NT2/D1 (cell line): Measurements from ENCODE around the gene CYB5B.

Experiments used
- DNase-seq: peaks from one replicate; pipeline ENCODE4 v3.0.0-alpha.2; 2011; ENCODE audit warnings: low read depth, low spot score
- H3K27me3 ChIP-seq: 2 replicates; pipeline ENCODE4 v1.6.0; 2011; ENCODE audit warnings: mild to moderate bottlenecking; ENCODE audit not compliant: insufficient read length, insufficient read depth
- H3K36me3 ChIP-seq: 2 replicates; pipeline ENCODE4 v1.6.1; 2011; ENCODE audit warnings: mild to moderate bottlenecking, low read length, mixed read lengths; ENCODE audit not compliant: insufficient read depth, insufficient read length
- H3K4me1 ChIP-seq: 2 replicates; pipeline ENCODE4 v1.5.1; 2011; ENCODE audit not compliant: insufficient read depth, insufficient read length
- H3K4me3 ChIP-seq: 2 replicates; pipeline ENCODE4 v1.5.1; 2011; ENCODE audit warnings: low read depth; ENCODE audit not compliant: insufficient read length
- H3K9ac ChIP-seq: 2 replicates; pipeline ENCODE4 v1.6.0; 2011; ENCODE audit warnings: low read depth; ENCODE audit not compliant: insufficient read length
- H3K9me3 ChIP-seq: 2 replicates; pipeline ENCODE4 v1.5.1; 2011; ENCODE audit warnings: mild to moderate bottlenecking, low read length; ENCODE audit not compliant: insufficient read depth
- SUZ12 ChIP-seq: IDR thresholded peaks from 2 replicates; pipeline ENCODE4 v1.6.1; 2011; ENCODE audit not compliant: insufficient read length, insufficient read depth; ENCODE audit errors: extremely low read depth
- YY1 ChIP-seq: IDR thresholded peaks from 2 replicates; pipeline ENCODE4 v1.6.1; 2011; ENCODE audit not compliant: insufficient read length, insufficient read depth
- ZNF274 ChIP-seq: IDR thresholded peaks from 2 replicates; pipeline ENCODE4 v1.6.1; 2011; ENCODE audit warnings: mild to moderate bottlenecking, low read depth, low read length

CYB5B gene

DNA sequence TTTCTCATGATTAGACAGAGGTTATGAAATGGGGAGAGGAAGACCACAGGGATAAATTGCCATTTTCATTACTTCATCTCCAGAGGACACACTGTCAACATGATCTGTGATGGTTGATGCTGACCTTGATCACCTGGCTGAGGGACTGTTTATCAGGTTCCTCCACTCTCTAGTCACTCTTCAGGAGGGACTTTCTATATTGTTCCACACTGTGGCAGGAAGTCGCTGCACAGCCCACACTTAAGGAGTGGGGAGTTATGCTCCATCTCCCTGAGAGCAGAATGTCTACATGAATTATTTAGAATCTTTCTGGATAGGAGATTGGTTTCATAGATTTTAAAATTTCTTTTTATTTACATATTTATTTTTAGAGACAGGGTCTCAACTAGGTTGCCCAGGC, 46.7 kb downstream of the CYB5B start:
- Histone ChIP-seq H3K36me3 (peaks cover 6% of the 10 kb centered on the region), H3K9me3 (no peaks in the 10 kb centered on the region), H3K27me3 (no peaks in the 10 kb centered on the region), H3K9ac (no peak overlapping the region), H3K4me1 (no peaks in the 10 kb centered on the region), H3K4me3 (no peak overlapping the region)
- DNase-seq: no peak
- TF ChIP-seq ZNF274: no peak
- TF ChIP-seq SUZ12: no peak
- no peak for TF ChIP-seq YY1

DNA sequence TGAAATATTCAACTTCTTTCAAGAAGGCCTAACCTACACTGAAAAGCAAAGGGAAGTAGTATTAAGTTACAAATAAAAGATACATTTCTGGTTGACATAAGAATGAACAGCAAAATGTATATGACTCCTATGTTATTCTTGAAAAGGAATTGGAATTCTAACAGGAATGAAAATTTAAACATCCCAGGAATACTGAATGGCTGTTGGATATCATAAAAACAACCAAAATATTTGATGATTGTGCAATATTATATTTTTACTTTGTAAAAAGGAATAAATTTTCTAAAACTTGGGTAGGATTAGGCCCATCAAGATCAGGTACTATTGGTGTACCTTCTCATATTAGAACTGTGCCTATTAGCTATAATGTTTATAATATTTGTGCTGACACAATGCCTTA, 50.0 kb downstream of the CYB5B start:
- Histone ChIP-seq H3K9me3 (no peaks in the 10 kb centered on the region), H3K4me3 (no peak overlapping the region), H3K4me1 (no peaks in the 10 kb centered on the region), H3K27me3 (no peaks in the 10 kb centered on the region), H3K9ac (no peak overlapping the region), H3K36me3 (no peaks in the 10 kb centered on the region)
- DNase-seq: no peak
- TF ChIP-seq YY1 (no peak), ZNF274 (no peak), SUZ12 (no peak)

DNA sequence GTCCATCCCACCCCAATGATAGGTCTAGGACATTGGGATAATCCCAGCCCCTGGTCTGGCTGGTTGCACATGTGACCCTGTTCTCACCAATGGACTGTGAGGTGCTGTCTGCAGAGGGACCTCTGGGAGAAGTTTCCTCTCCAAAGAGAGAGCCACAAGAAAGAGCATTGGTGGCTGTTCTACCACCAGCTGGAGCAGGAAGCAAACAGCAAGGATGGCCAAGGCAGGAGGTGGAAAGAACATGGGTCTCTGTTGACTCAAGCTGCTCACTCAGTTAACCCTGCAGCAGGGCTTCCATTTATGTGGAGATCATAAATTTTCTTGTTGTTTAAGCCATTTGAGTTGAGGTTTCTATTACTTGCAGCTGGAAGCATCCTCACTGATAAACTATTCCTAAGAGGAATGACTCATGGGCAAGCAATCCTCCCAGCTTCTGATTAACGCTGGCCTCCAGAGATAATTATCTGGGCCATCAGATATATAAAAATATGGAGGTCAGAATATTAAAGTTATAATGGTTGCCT, 52.6 kb downstream of the CYB5B start:
- Histone ChIP-seq H3K4me1 (no peaks in the 10 kb centered on the region), H3K9me3 (no peaks in the 10 kb centered on the region), H3K9ac (no peak overlapping the region), H3K4me3 (no peak overlapping the region), H3K36me3 (no peaks in the 10 kb centered on the region), H3K27me3 (no peaks in the 10 kb centered on the region)
- DNase-seq: no peak
- TF ChIP-seq SUZ12: no peak
- TF ChIP-seq YY1: no peak
- TF ChIP-seq ZNF274: no peak

DNA sequence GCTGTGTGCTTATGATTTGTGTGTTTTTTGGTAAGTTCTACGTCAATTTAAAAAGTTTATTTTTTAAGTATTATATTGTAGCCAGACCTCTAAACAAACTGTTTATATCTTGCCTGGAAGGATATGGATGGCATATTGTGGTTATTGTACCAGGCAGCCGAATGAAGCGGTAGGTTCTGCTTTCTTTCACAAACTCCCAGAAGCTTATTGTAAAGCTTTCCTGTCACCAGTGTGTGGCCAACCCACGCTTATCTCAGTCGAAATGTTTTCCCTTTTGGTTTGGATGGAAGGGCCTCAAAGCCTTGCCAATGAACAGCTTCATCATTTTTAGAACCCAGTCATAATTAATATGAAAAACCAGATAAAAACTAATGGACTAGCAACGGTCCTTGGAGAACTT, 53.1 kb downstream of the CYB5B start:
- Histone ChIP-seq H3K9me3 (no peaks in the 10 kb centered on the region), H3K27me3 (no peaks in the 10 kb centered on the region), H3K4me3 (no peak overlapping the region), H3K36me3 (no peaks in the 10 kb centered on the region), H3K9ac (no peak overlapping the region), H3K4me1 (no peaks in the 10 kb centered on the region)
- no peak for DNase-seq
- TF ChIP-seq YY1: no peak

DNA sequence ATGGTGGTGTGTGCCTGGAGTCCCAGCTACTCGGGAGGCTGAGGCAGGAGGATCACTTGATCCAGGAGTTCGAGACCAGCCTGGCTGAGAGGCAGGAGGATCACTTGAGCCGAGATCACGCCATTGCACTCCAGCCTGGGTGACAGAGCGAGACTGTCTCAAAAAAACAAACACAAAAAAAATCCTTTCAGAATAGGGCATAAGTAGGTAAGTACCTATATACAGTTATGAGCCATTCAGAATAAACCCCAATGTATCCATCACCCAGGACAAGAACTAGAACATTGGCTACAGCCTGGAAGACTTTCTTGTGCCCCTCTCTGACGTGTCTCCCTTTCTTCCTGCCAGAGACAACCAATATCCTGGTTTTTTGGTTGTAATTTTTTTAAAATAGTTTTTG, 54.3 kb downstream of the CYB5B start:
- Histone ChIP-seq H3K4me1 (no peaks in the 10 kb centered on the region), H3K4me3 (no peak overlapping the region), H3K9ac (no peak overlapping the region), H3K9me3 (no peaks in the 10 kb centered on the region), H3K27me3 (no peaks in the 10 kb centered on the region), H3K36me3 (no peaks in the 10 kb centered on the region)
- DNase-seq: no peak
- TF ChIP-seq ZNF274 (no peak), SUZ12 (no peak), YY1 (no peak)

DNA sequence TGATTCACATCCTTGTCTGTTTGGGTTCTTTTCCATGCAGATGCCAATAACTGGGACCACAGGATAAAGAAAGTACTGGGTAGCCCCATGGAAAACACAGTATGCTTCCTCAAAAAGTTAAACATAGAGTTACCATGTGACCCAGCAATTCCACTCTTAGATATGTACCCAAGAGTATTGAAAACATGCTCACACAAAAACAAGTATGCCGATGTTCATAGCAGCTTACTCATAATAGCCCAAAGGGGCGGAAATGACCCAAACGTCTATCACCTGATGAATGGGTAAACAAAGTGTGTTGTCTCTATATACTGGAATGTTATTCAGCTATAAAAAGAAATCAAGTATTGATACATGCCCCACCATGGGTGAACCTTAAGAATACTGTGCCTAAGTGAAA, 55.4 kb downstream of the CYB5B start:
- H3K27me3 ChIP-seq: no peaks in the 10 kb centered on the region
- no peak overlapping the region for H3K4me3 ChIP-seq
- H3K9me3 ChIP-seq: no peaks in the 10 kb centered on the region
- TF ChIP-seq SUZ12 (no peak), YY1 (no peak), ZNF274 (no peak)
- H3K9ac ChIP-seq: no peak overlapping the region
- H3K36me3 ChIP-seq: no peaks in the 10 kb centered on the region
- H3K4me1 ChIP-seq: no peaks in the 10 kb centered on the region
- no peak for DNase-seq

DNA sequence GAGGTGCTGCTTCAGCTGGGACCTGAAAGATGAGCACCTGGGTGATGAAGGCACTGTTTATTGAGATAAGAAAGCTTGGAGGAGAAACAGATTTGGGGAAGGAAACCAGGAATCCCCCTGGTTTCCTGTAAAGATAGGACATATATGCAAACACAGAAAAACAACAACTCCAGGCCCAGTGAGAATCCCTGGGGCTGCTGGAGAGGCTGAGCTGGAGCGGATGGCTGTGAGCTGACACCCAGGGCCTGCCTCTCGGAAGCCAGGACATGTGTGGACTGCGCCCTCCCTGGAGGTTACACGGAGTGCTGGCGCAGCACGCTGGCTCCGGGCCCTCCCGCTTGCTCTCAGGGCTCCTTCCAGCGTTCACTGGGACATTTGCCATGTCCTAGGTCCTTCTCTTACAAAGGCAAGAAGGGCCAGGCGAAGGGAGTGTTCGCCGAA, 57.5 kb downstream of the CYB5B start:
- Histone ChIP-seq H3K9me3 (no peaks in the 10 kb centered on the region), H3K4me3 (no peak overlapping the region), H3K36me3 (no peaks in the 10 kb centered on the region), H3K9ac (peak overlapping the region; percentile 17), H3K4me1 (peaks cover 3% of the 10 kb centered on the region), H3K27me3 (no peaks in the 10 kb centered on the region)
- DNase-seq: no peak
- TF ChIP-seq SUZ12: no peak
- no peak for TF ChIP-seq YY1
- no peak for TF ChIP-seq ZNF274
